H1 (cell line): ENCODE results near the gene EPHA6. TPM values are rescaled to one million over a fixed set of nuclear protein-coding genes. Genes with fewer than 3 reads are reported as not detected.
A peak's percentile ranks its signal among the peaks of the same experiment; 100 is the strongest.

Source experiments
- CTCF ChIA-PET: fragments of 300-600 bp; sonication (Branson Sonifier 250); formaldehyde crosslinking; loops from one replicate; lab custom pipeline; 2021; ENCODE audit not compliant: partially characterized antibody; lab: Charles Lee
- POLR2A ChIA-PET: fragments of 300-600 bp; sonication (Branson Sonifier 250); formaldehyde crosslinking; loops from one replicate; lab custom pipeline; 2021; ENCODE audit warnings: inconsistent platforms; ENCODE audit not compliant: partially characterized antibody; lab: Charles Lee
- DNase-seq, 2 experiments: peaks; one replicate each; pipeline versions ENCODE4 v3.0.0 to v3.0.0-alpha.2; 2010 to 2022; ENCODE audit warnings: low spot score in 2 of 2, low read depth in 1 of 2, mixed read lengths in 1 of 2
- FAIRE-seq: peaks from 2 replicates; lab custom pipeline; 2011; peaks lifted over from hg19 to GRCh38; lab: Jason Lieb, UNC
- H2AFZ ChIP-seq: 2 replicates; pipeline ENCODE4 v1.8.1; 2012; ENCODE audit warnings: low read length, inconsistent platforms
- H2AK5ac ChIP-seq: 2 replicates; pipeline ENCODE4 v1.6.1; 2013; ENCODE audit warnings: low read depth, low read length
- H2BK120ac ChIP-seq: replicated peaks from 2 replicates; pipeline ENCODE3; 2013; ENCODE audit warnings: low read depth, low read length, inconsistent platforms
- H2BK12ac ChIP-seq: 2 replicates; pipeline ENCODE4 v1.6.1; 2013; ENCODE audit warnings: low read depth, low read length
- H2BK15ac ChIP-seq: 2 replicates; pipeline ENCODE4 v1.6.1; 2013; ENCODE audit warnings: low read length
- H2BK20ac ChIP-seq: 2 replicates; pipeline ENCODE4 v1.6.1; 2013; ENCODE audit warnings: low read length
- H2BK5ac ChIP-seq: 2 replicates; pipeline ENCODE4 v1.6.1; 2013; ENCODE audit warnings: low read depth, low read length
- H3K14ac ChIP-seq: 2 replicates; pipeline ENCODE4 v1.6.1; 2013; ENCODE audit warnings: inconsistent platforms; ENCODE audit not compliant: insufficient read length
- H3K18ac ChIP-seq: 2 replicates; pipeline ENCODE4 v1.6.1; 2013; ENCODE audit warnings: low read length; ENCODE audit errors: extremely low read depth
- H3K23ac ChIP-seq: 2 replicates; pipeline ENCODE4 v1.6.1; 2013; ENCODE audit warnings: inconsistent platforms; ENCODE audit not compliant: insufficient read length
- H3K23me2 ChIP-seq: 2 replicates; pipeline ENCODE4 v1.6.1; 2013; ENCODE audit warnings: low read depth, low read length
- H3K27ac ChIP-seq: 2 replicates; pipeline ENCODE4 v1.6.1; 2011; ENCODE audit warnings: low read depth, low read length, inconsistent platforms
- H3K27me3 ChIP-seq, 4 experiments: replicated peaks in 1 of 4; 1 replicate in 1 of 4; 2 replicates in 3 of 4; pipeline versions ENCODE4 v1.6.1 to v1.8.1; 2011 to 2013; ENCODE audit warnings: low read length in 3 of 4, mild to moderate bottlenecking in 3 of 4, inconsistent platforms in 2 of 4, mixed read lengths in 2 of 4, moderate library complexity in 1 of 4; ENCODE audit not compliant: control insufficient read depth in 3 of 4, insufficient read depth in 3 of 4; ENCODE audit errors: extremely low read depth in 1 of 4
- H3K36me3 ChIP-seq, 4 experiments: 2 replicates each; pipeline versions ENCODE4 v1.6.1 to v1.8.1; 2011 to 2013; ENCODE audit warnings: mild to moderate bottlenecking in 4 of 4, low read length in 3 of 4, moderate library complexity in 2 of 4, control low read depth in 1 of 4, inconsistent platforms in 1 of 4; ENCODE audit not compliant: insufficient read depth in 4 of 4, control insufficient read depth in 2 of 4
- H3K4ac ChIP-seq: replicated peaks from 2 replicates; pipeline ENCODE3; 2013; ENCODE audit warnings: low read length, low read depth, mixed read lengths, inconsistent platforms; ENCODE audit not compliant: insufficient read length
- H3K4me1 ChIP-seq, 4 experiments: replicated peaks in 1 of 4; 1 replicate in 1 of 4; 2 replicates in 3 of 4; pipeline versions ENCODE4 v1.6.1 to v1.8.1; 2011 to 2013; ENCODE audit warnings: low read length in 3 of 4, inconsistent platforms in 2 of 4, mixed read lengths in 1 of 4; ENCODE audit not compliant: insufficient read depth in 4 of 4, control insufficient read depth in 3 of 4
- H3K4me2 ChIP-seq, 2 experiments: 2 replicates each; pipeline versions ENCODE4 v1.6.1 to v1.8.1; 2011 to 2013; ENCODE audit warnings: low read depth in 2 of 2, low read length in 2 of 2, control low read depth in 1 of 2, inconsistent platforms in 1 of 2, mild to moderate bottlenecking in 1 of 2; ENCODE audit not compliant: insufficient read depth in 1 of 2
- H3K4me3 ChIP-seq, 4 experiments: fragments of 200-600, 300-600 bp in 1 of 4; sonication (generic), shearing (Covaris generic), sonication (Bioruptor Twin) in 1 of 4; 2 replicates each; pipeline versions ENCODE4 v1.5.1 to v1.8.1; 2011 to 2016; ENCODE audit warnings: low read length in 4 of 4, low read depth in 3 of 4, control low read depth in 2 of 4, inconsistent platforms in 2 of 4, mild to moderate bottlenecking in 2 of 4, mixed read lengths in 1 of 4, moderate library complexity in 1 of 4; ENCODE audit not compliant: insufficient read depth in 2 of 4; ENCODE audit errors: extremely low read depth in 1 of 4
- H3K56ac ChIP-seq: replicated peaks from 2 replicates; pipeline ENCODE3; 2013; ENCODE audit warnings: low read depth, mild to moderate bottlenecking, mixed read lengths, low read length, inconsistent platforms; ENCODE audit not compliant: insufficient read length
- H3K79me1 ChIP-seq: 2 replicates; pipeline ENCODE4 v1.6.1; 2013; ENCODE audit warnings: low read depth, low read length, control low read depth
- H3K79me2 ChIP-seq, 2 experiments: 2 replicates each; pipeline versions ENCODE4 v1.6.1 to v1.8.1; 2012 to 2013; ENCODE audit warnings: low read length in 2 of 2, mild to moderate bottlenecking in 2 of 2, inconsistent platforms in 1 of 2; ENCODE audit not compliant: insufficient read depth in 2 of 2, control insufficient read depth in 1 of 2
- H3K9ac ChIP-seq, 4 experiments: replicated peaks in 1 of 4; 1 replicate in 1 of 4; 2 replicates in 3 of 4; pipeline versions ENCODE4 v1.6.1 to v1.8.1; 2011 to 2013; ENCODE audit warnings: low read depth in 3 of 4, low read length in 3 of 4, control low read depth in 2 of 4, mild to moderate bottlenecking in 2 of 4, moderate library complexity in 2 of 4, inconsistent platforms in 1 of 4; ENCODE audit errors: extremely low read depth in 1 of 4
- H3K9me3 ChIP-seq, 2 experiments: 2 replicates each; pipeline versions ENCODE4 v1.6.1 to v1.8.1; 2012 to 2013; ENCODE audit warnings: mild to moderate bottlenecking in 2 of 2, moderate library complexity in 2 of 2, control low read depth in 1 of 2, inconsistent platforms in 1 of 2, low read depth in 1 of 2, low read length in 1 of 2, mixed read lengths in 1 of 2; ENCODE audit not compliant: insufficient read depth in 2 of 2
- H4K20me1 ChIP-seq, 2 experiments: replicated peaks in 1 of 2; 2 replicates each; pipeline versions ENCODE3 to v1.8.1; 2011 to 2013; ENCODE audit warnings: inconsistent platforms in 2 of 2, low read length in 2 of 2, mild to moderate bottlenecking in 1 of 2; ENCODE audit not compliant: insufficient read depth in 2 of 2, control insufficient read depth in 1 of 2
- H4K5ac ChIP-seq: 2 replicates; pipeline ENCODE4 v1.6.1; 2013; ENCODE audit warnings: low read length, low read depth, mixed read lengths, inconsistent platforms; ENCODE audit not compliant: insufficient read length
- H4K8ac ChIP-seq: 2 replicates; pipeline ENCODE4 v1.8.0; 2013; ENCODE audit warnings: mild to moderate bottlenecking, moderate library complexity, low read length, inconsistent platforms; ENCODE audit not compliant: insufficient read depth; ENCODE audit errors: extremely low read depth
- H4K91ac ChIP-seq: replicated peaks from 2 replicates; pipeline ENCODE3; 2013; ENCODE audit warnings: low read length, mixed read lengths, inconsistent platforms; ENCODE audit not compliant: insufficient read length
- ASH2L ChIP-seq: fragments of 200-600, 300-600 bp; sonication (generic); IDR thresholded peaks from one replicate; pipeline ENCODE4 v1.7.1; 2017; ENCODE audit warnings: low read length
- BACH1 ChIP-seq: IDR thresholded peaks from 2 replicates; pipeline ENCODE4 v1.6.1; 2012; ENCODE audit warnings: low read length, improper control_type of control experiment
- CBX8 ChIP-seq: fragments of 300-800, 300-1000 bp; sonication (generic); IDR thresholded peaks from 2 replicates; pipeline ENCODE4 v1.7.1; 2016; ENCODE audit warnings: low read depth, low read length, borderline replicate concordance
- CHD2 ChIP-seq: IDR thresholded peaks from 2 replicates; pipeline ENCODE4 v1.6.1; 2012; ENCODE audit warnings: low read length, improper control_type of control experiment
- EP300 ChIP-seq, 2 experiments: IDR thresholded peaks; 1 replicate in 1 of 2; 2 replicates in 1 of 2; pipeline ENCODE4 v1.6.1; 2011 to 2012; ENCODE audit warnings: low read depth in 2 of 2, low read length in 2 of 2, mild to moderate bottlenecking in 2 of 2, borderline replicate concordance in 1 of 2, inconsistent platforms in 1 of 2, moderate library complexity in 1 of 2
- JUN ChIP-seq: IDR thresholded peaks from 2 replicates; pipeline ENCODE4 v1.6.1; 2011; ENCODE audit warnings: low read depth, mild to moderate bottlenecking, improper control_type of control experiment, low read length
- KDM4A ChIP-seq: IDR thresholded peaks from one replicate; pipeline ENCODE4 v1.7.1; 2012; ENCODE audit warnings: low read depth, mild to moderate bottlenecking, moderate library complexity, low read length, inconsistent platforms; ENCODE audit not compliant: severe bottlenecking
- RFX5 ChIP-seq: IDR thresholded peaks from 2 replicates; pipeline ENCODE4 v1.6.1; 2011; ENCODE audit warnings: low read depth, low read length, improper control_type of control experiment, borderline replicate concordance
- SUZ12 ChIP-seq: fragments of 200-600 bp; sonication (generic); IDR thresholded peaks from 2 replicates; pipeline ENCODE4 v1.6.1; 2012; ENCODE audit warnings: mild to moderate bottlenecking, inconsistent platforms, low read length, moderate library complexity, mixed read lengths
- TAF7 ChIP-seq: optimal IDR thresholded peaks from 2 replicates; pipeline ENCODE3; 2011; ENCODE audit warnings: low read depth, mild to moderate bottlenecking, inconsistent platforms, low read length, moderate library complexity, borderline replicate concordance
- TBP ChIP-seq: IDR thresholded peaks from 2 replicates; pipeline ENCODE4 v1.6.1; 2011; ENCODE audit warnings: low read depth, low read length, improper control_type of control experiment
- WGBS, 2 experiments: shearing (Covaris generic) in 1 of 2; methylation state at CpG; one replicate each; pipeline versions ENCODE4 v1.1.6 to v1.1.7; 2013 to 2015; ENCODE audit warnings: low lambda C conversion rate in 2 of 2, mixed read lengths in 2 of 2, inconsistent platforms in 1 of 2, low coverage in 1 of 2, missing lambda C conversion rate in 1 of 2; ENCODE audit not compliant: insufficient replicate concordance in 2 of 2, insufficient coverage in 1 of 2, insufficient read length in 1 of 2; ENCODE audit errors: extremely low coverage in 1 of 2, missing lambda C conversion rate in 1 of 2; 5-methylcytosine and 5-hydroxymethylcytosine counted together
- polyA plus RNA-seq, 7 experiments: library from polyadenylated mRNA; depleted of rRNA in 3 of 7; stranded (reverse) in 5 of 7; unstranded in 2 of 7; fragments of >200 nt in 5 of 7; fragments of 200-250 nt in 2 of 7; gene quantifications; 1 replicate in 5 of 7; 2 replicates in 1 of 7; 4 replicates in 1 of 7; pipeline versions ENCODE4 v1.2.1 to v1.2.3, GENCODE V29; 2011 to 2013; ENCODE audit warnings: missing spikeins in 2 of 7, mixed read lengths in 2 of 7
- total RNA-seq: library from RNA; stranded (reverse); fragmentation: NEBNext Ultra II Directional; extraction: Animal tissue kit (Norgen Biotek cat#: 25700); gene quantifications from 2 replicates; pipeline ENCODE4 v1.2.1, GENCODE V29; 2021
- TF ChIP-seq, protein P1 (sequence below), 3 experiments: IDR thresholded peaks; 1 replicate in 2 of 3; 2 replicates in 1 of 3; pipeline versions ENCODE4 v1.5.1 to v1.6.1; 2011; ENCODE audit warnings: low read length in 3 of 3, mild to moderate bottlenecking in 3 of 3, inconsistent platforms in 2 of 3, low read depth in 1 of 3, moderate library complexity in 1 of 3; ENCODE audit not compliant: insufficient read depth in 1 of 3; ENCODE audit errors: control extremely low read depth in 1 of 3

The EPHA6 gene
- total and polyA plus RNA-seq, 2 of the 8 experiments (the other 6 are each of a cell fraction or from before 2014, with no cell fraction given): 0.83 to 3.2 TPM

DNA sequence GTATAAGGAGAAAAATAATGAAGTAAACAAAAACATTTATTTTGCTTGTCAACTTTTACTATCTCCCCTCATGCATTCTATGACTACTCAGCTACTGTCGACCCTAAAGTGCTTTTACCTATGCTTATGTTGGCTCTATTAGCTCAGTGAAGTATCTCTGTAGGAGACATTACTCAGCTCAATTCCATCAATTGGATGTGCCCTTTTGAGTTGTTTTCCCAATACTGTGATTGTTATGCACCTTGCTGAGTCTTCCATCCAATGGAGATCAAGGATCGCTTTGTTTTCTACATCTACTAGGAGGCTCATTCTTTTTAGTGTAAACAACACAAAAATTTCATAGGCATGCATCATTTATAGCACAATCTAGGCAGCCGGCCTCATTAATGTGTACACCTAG lies 546.4 kb downstream of the EPHA6 start:
- H3K4me3 ChIP-seq: no peak overlapping the region
- H3K4ac ChIP-seq: no peak overlapping the region
- CTCF ChIA-PET: no interaction called here
- no peaks in the 10 kb centered on the region for H3K36me3 ChIP-seq
- H4K8ac ChIP-seq: no peak overlapping the region
- H2AFZ ChIP-seq: no peak overlapping the region
- H3K9me3 ChIP-seq: no peaks in the 10 kb centered on the region
- no peak overlapping the region for H3K23ac ChIP-seq
- DNase-seq (no peak), FAIRE-seq (peak; percentile 66)
- no peak overlapping the region for H2BK12ac ChIP-seq
- no peak overlapping the region for H2BK5ac ChIP-seq
- H3K9ac ChIP-seq: no peak overlapping the region
- H3K14ac ChIP-seq: no peak overlapping the region
- POLR2A ChIA-PET: no interaction called here
- H4K20me1 ChIP-seq: no peaks in the 10 kb centered on the region
- H2AK5ac ChIP-seq: no peak overlapping the region
- H3K79me1 ChIP-seq: no peaks in the 10 kb centered on the region
- H3K27me3 ChIP-seq: no peaks in the 10 kb centered on the region
- WGBS, 2 experiments: 64% methylated on average over 3 of the region's 3 CpGs; no CpG with 5 or more reads in 1 of the 2 experiments
- peaks cover 0 to 6% (median 1%) of the 10 kb centered on the region in 4 experiments; a peak in 2 of 7 replicates for H3K4me1 ChIP-seq
- H3K23me2 ChIP-seq: no peaks in the 10 kb centered on the region
- H3K27ac ChIP-seq: no peak overlapping the region
- no peak overlapping the region for H3K4me2 ChIP-seq
- H4K91ac ChIP-seq: no peak overlapping the region
- H4K5ac ChIP-seq: no peak overlapping the region
- H3K56ac ChIP-seq: no peak overlapping the region
- no peak overlapping the region for H3K18ac ChIP-seq
- H2BK120ac ChIP-seq: no peak overlapping the region
- no peaks in the 10 kb centered on the region for H3K79me2 ChIP-seq
- H2BK15ac ChIP-seq: no peak overlapping the region
- no peak overlapping the region for H2BK20ac ChIP-seq
- TF ChIP-seq, protein P1, sequence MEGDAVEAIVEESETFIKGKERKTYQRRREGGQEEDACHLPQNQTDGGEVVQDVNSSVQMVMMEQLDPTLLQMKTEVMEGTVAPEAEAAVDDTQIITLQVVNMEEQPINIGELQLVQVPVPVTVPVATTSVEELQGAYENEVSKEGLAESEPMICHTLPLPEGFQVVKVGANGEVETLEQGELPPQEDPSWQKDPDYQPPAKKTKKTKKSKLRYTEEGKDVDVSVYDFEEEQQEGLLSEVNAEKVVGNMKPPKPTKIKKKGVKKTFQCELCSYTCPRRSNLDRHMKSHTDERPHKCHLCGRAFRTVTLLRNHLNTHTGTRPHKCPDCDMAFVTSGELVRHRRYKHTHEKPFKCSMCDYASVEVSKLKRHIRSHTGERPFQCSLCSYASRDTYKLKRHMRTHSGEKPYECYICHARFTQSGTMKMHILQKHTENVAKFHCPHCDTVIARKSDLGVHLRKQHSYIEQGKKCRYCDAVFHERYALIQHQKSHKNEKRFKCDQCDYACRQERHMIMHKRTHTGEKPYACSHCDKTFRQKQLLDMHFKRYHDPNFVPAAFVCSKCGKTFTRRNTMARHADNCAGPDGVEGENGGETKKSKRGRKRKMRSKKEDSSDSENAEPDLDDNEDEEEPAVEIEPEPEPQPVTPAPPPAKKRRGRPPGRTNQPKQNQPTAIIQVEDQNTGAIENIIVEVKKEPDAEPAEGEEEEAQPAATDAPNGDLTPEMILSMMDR (IDR thresholded peaks at IDR 0.05; ENCODE audit: control extremely low read depth in 1 of 3, insufficient read depth in 1 of 3, low read depth in 1 of 3, low read length in 3 of 3): no peak
- TF ChIP-seq CBX8: no peak
- no peak for TF ChIP-seq ASH2L
- TF ChIP-seq EP300 (IDR thresholded peaks at IDR 0.05; ENCODE audit: borderline replicate concordance in 1 of 2, low read depth in 2 of 2, low read length in 2 of 2): no peak
- TF ChIP-seq RFX5: no peak
- no peak for TF ChIP-seq CHD2
- TF ChIP-seq BACH1: 0 out of 2 replicates have a peak, but pooled peaks have one; percentile 21
- no peak for TF ChIP-seq TBP
- no peak for TF ChIP-seq JUN
- TF ChIP-seq TAF7: no peak
- TF ChIP-seq SUZ12: no peak
- TF ChIP-seq KDM4A: no peak
